NCI-H1105 treated with DMSO at 0.1 percent for 48 hours (cell line): ENCODE data around the gene TFF2.

Source experiments
- DNase-seq: peaks from one replicate; lab custom pipeline; 2025; lab: John Stamatoyannopoulos, UW

Gene TFF2

DNA sequence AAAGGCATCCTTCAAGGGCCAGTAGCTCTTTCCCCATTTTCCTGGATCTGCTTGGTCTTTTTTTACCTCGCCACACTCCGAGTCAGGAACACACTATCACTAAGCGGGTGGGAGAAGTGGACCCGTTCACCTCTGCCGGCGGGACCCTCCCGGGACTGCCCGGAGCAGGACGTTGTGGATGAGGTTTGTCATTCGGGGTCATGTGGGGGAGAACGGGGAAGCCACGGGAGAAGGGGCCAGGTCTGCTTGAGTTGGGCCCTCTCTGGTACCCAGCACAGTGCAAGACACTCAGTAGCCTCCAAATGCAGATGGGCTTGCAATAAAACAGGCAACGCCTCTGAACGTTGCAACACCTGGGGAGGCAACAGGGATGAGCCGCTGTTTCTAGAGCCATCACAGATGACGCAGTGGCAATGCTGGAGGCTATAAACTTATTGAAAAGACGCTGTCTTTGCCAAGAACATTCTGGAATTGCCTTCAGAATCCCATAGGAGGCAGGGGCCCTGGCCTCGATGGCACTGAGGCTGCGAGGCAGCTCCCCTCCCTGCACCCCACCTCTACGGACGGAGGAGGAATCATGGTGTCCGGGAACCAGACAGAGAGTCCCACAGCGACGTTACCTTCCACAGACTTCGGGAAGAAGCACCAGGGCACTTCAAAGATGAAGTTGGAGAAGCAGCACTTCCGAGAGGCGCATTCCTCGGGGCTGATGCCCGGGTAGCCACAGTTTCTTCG, 3.8 kb downstream of the TFF2 start:
- no peak for DNase-seq

DNA sequence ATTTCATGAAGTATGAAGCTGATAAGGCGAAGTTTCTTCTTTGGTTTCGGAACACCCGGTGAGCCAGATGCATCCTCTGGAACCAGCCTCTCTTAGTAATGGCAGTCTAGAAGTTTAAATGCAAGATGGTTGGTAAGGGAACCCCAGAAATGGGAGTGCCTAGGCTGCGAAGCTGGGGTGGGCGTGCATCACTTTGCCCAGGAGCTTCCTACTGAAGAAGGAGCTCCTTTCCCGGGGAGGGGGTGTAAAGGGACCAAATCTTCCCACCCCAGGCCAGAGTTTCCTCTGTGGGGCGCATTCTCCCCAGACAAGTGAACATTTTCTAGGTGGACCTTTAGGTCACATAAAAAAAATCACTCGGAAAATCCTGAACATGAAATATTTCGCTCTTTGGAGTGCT, 4.4 kb downstream of the TFF2 start:
- DNase-seq: no peak

DNA sequence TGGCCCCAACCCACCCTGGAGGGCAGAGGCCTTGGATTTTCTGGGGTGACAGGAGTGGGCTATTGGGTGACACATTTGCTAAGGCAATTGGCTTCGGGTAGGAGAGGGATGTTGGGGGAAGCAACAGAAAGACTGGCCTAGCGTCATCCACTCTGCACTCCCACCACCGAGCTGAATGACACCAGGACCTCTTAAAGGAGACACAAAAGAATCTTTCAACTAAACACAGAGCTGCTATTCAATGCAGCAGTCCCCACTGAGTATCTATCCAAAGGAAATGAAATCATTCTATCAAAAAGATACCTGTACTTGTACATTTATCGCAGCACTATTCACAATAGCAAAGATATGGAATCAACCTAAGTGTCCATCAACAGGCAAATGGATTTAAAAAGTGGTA, 6.2 kb downstream of the TFF2 start:
- DNase-seq: no peak

GRCh38 chr21:42343963-42344510, 6.8 kb downstream of the TFF2 start:
- no peak for DNase-seq

GRCh38 chr21:42343556-42343955, 7.2 kb downstream of the TFF2 start:
- DNase-seq: no peak

DNA sequence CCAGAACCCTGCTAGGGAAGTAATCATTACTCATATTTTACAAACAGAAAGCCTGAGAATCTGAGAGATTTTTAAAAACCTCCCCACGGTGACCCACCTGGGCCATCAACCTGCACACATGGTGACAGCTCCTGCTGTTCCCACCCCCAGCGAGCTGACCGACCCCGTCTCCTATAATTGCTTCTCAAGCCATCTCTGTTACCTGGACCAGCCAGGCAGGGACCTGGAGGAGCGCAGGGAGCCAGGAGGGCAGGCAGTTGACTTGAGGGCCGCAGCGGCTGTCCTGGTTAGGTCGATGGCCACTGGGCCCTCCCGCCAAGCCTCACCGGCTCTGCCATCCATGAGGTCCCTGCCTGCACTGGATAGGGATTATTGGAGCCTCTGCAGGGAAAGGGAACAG, 7.7 kb downstream of the TFF2 start:
- no peak for DNase-seq

DNA sequence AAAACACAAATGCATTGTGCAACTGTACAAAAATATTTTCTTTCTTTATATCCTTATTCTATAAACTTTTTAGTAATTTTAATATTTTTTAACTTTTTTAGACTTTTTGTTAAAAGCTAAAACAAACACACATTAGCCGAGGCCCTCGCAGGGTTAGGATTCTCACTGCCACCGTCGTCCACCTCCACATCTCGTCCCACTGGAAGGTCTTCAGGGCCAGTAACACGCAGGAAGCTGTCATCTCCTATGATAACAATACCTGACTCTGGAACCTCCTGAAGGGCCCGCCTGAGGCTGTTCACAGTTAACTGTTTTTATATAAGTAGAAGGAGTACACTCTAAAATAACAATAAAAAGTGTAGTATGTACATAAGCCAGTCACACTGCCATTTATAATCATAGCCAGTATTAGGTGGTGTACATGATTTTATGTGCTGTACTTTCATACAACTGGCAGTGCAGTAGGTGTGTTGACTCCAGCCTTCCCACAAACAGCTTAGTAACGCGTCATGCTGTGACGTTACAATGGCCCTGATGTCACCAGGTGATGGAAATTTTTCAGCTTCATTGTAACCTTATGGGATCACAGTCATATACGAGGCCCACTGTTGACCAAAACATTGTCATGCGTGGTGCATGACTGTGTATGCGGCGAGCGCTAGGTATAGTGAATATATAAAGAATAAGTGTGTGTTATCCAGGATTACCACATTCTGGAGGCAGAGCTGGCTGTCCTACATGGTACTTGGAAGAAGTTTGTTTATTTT, 8.8 kb downstream of the TFF2 start:
- DNase-seq: no peak

DNA sequence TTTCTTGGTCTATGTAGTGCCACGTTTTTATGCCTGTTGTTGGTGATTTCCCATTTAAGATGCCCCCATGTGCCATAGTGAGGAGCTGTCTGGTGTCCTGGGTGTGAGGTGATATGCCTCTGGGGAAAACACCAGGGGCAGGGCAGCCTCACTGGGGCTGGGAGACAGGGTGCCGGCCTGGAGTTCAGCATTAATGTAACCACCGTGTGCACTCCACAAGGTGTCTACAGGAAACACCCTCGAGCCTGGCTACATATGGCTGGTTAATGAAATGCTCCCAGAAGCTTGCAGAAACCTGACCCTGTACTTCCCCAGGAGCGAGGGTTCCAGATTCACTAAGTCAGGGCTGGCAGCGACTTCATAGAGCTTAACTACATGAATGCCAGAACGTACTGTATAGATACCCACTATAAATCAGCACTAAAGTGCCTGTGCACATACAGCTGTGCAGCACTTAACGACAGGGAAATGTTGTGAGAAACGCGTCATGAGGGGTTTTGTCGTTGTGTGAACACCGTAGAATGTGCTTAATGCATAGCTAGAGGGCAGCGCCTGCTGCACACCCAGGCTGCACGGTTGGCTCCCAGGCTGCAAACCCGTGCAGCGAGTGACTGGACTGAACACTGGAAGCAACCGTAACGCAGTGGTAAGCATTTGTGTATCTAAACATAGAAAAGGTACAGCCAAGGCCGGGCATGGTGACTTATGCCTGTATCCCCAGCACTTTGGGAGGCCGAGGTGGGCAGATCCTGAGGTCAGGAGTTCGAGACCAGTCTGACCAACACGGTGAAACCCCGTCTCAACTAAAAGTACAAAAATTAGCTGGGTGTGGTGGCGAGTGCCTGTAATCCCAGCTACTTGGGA, 10.4 kb downstream of the TFF2 start:
- no peak for DNase-seq

DNA sequence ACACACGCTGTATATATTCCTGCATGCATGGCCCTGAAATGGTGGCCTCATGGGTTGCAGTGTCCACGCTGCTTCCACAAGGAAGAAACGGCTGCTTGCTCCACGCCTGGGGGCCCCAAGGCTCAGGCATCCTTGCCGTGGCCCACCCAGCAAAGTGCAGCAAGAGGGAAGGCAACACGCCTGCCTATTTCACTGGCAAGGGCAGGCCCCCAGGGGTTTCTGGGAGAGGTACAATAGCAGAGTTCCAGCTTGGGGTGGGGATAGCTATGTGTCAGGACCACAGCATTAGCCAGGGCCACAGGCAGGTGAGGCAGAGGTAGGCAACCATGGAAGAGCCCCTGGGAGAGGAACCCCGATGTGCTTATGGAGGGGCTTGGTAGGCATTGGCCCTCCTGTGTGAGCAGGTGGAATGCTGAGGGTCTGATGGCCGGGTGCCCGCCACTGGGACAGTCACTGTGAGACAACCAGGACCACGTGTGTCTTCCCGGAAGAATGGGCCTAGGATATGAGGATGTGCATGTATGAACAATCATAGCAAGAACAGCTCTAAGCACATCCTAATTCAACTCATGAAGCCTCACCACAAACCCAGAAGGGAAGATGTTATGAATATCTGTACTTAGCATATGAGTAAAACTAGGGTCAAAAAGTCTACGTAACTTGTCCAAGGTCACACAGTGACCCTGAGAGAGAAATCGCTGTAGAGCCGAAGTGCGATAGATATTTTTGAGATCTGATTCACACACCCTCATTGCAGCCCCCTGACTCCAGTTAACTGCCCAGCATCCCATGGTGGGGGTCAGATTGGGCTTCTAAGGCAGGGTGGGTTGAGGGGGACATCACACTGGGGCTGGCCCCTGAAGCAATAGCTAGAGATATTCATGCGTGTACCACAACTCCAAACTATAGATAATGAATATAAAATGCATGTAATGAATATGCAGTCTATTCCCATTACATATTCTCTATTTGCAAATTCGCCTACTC, 11.8 kb downstream of the TFF2 start:
- no peak for DNase-seq

DNA sequence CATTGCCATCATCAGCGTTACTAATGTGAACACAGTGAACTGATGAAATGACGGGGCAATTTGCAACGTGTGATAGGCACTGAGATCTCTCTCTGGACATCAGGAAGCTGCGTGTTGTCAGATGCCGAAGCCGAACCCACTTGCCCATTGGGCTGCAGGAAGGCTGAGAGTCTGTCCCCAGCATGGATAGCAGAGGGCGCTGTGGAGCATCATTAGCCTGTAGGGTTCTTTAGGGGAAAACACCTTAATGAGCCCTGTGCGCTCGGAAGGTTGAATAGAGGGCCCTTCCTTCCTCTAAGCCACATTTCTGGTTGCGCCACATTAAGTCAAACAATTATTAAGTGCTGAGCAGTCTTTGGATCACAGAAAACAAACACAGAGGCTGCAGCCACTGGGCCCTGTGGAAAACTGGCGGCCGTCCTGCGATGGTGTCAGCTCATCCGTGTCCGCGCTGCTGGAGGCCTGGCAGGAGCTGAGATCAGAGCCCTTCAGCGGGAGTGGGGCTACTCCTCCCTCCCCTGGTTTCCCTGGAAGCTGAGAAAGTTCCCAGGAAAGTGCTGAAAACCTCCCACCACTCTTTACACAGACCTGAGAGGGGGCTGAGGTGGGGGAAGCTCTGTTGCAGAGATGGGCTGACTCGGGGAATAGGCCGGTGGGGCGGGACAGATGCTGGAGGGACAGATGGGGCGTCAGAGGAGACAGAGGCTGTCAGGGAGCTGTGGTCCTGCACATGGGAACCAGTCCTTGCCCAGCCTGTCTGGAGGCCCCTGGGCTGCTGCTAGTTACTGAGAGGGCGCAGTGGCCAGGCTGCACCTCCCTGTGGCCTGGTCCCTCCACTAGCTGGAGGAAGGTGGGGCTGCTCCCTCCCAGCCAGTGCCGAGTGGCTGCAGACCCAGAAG, 12.7 kb downstream of the TFF2 start:
- DNase-seq: peak; percentile 32

GRCh38 chr21:42337276-42337675, 13.5 kb downstream of the TFF2 start:
- DNase-seq: no peak

DNA sequence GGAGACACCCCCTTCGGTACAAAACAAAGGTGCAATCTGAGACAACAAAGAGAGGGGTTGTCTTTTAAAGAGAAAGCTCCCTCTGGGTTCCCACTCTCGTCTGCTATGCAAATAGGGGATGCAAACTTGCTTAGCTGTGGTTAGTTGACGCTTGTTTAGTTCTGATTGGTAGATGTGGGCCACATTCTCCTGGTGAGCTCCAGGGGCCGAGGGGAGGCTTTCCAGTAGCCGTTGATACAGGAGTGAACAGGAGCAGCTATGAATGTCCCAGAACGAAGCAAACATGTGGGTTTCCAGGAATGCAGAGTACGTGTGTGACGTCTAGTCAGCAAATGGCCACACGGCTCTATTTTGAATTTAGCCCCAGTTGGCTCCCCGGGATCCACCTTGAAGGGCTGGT, 14.7 kb downstream of the TFF2 start:
- no peak for DNase-seq

GRCh38 chr21:42332557-42333317, 18.1 kb downstream of the TFF2 start:
- DNase-seq: no peak

DNA sequence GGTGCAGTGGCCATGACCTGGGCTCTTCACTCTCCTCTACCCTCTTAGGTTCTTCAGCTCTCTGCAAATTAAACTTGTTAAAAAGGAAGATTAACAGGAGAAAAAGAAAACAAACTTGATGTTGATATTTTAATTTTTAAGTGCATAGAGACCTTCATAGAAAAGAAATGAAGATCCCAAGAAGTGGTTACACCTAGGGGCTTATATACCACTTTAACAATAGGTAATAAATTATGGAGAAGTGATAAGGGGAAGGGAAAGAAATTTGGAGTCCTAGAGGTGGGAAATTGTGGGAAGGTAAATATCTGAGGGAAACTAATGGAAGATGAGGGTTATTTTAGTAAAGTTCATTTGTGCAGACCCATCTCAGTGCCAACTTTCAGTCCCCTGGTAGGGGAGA, 19.1 kb downstream of the TFF2 start:
- no peak for DNase-seq

DNA sequence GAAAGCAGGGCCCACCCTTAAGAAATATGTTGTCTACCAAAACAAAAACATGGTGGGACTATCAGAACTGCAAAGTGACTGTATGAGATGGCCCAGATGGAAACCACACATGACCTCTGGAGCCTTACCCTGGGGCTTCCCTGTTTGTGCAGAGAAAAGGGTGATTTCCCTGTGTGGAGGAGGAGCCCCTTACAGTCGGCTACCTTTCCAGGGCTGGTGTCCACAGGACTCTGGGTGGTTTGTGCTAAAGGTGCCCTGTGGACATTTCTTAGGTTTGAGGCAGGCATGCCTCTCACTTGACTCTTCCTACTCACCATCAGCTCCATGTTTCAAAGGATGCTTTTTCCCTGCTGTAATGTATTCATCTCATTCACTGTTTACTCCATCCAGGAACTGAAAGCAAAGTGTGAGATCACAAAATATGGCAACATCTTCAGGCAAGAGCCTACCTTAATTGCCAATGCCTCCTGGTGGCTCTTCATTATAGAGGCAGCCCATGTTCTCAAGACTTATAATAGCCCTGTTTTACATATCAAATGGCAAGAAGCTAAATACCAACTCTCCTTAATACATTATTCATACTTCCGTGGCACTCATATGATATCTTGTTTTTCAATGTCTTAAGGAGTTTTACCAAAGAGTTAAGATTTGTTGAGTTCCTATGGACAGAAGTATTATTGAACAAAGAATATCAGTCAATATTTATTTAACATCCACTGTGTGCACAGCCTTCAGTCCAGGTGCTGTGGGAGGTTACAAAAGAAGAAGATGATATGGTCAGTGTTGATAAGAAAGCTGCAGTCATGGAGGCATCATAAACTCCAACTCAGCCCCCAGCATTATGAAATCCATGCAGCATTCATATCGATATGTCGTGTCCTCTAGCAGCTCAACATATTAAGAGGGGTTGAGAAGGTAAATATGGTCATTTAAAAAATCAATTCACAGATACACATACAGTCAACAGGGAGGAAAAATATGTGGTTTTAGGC, 20.1 kb downstream of the TFF2 start:
- DNase-seq: no peak

- DNase-seq: no peak
Measured at GRCh38 chr21:42324896-42325295, 25.9 kb downstream of the TFF2 start.

- DNase-seq: no peak
Measured at GRCh38 chr21:42321845-42322244, 28.9 kb downstream of the TFF2 start.

DNA sequence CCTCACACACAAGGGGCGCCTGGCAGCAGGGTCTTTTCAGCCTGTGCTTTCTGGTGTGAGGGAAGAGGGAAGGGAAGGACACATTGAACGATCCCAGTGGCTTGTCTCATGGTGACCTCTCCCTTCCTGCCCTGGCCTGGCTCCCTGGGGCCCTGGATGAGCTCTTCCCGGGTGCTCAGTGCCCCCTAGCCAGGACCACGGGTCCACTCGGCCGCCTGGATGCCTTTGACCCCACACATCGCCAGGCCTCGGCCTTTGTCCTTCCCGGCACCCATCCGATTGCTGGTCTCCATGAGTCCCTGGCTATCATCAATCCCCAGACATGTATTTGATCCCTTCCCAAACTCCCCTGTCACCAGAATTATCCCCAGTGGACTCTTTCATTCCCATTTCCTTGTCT, 29.6 kb downstream of the TFF2 start:
- DNase-seq: no peak
